SH-SY5Y (cell line): ENCODE results near the gene M6PR.

Experiments used
- GATA2 ChIP-seq: IDR thresholded peaks from 2 replicates; pipeline ENCODE4 v1.6.1; 2011; ENCODE audit warnings: mild to moderate bottlenecking, low read depth, low read length
- GATA3 ChIP-seq: IDR thresholded peaks from 2 replicates; pipeline ENCODE4 v1.6.1; 2011; ENCODE audit warnings: low read depth, mild to moderate bottlenecking, low read length, moderate library complexity

M6PR gene

GRCh38 chr12:8949342-8950220 is at the start of gene M6PR:
M6PR (minus strand) TSS chr12:8949645; CDS start chr12:8946404, 3,241 bp downstream.
- no peak for TF ChIP-seq GATA2
- no peak for TF ChIP-seq GATA3

DNA sequence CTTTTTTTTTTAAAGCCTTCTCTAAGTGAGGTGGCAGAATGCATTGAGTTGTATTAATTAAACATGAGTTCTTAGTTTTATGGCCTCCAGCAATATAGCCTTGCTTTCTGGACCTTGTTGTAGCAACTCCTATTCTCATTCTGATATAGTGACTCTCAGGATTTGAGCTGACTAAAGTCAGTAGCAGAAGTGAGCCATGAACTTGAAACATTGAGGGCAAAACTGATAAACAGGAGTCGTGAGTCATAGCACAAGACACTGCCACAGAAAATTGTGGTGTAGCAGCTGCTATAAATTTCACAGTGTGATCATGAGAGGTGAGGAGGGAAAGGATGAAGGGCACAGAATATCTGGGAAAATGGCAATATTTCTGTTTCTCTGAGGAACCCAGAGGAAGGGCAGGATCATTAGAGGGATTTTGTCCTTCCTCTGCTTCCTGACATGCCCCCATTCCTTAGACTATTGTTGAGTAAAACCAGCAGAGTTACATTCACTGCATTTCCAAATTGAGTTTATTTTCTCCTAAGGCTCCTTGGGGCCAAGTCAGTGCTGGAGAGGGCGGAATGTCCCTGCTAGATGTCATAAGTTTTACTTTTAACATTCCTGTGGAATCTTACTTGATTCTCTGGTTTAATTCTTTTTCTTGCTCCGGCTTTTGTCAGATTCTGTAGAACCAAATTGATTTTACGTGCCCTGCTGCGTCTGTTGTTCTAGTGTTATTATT is 47.4 kb upstream of the M6PR start:
- no peak for TF ChIP-seq GATA2
- no peak for TF ChIP-seq GATA3

- TF ChIP-seq GATA3 (no peak), GATA2 (no peak)
Observed at GRCh38 chr12:8995021-8995775, 45.8 kb upstream of the M6PR start.

DNA sequence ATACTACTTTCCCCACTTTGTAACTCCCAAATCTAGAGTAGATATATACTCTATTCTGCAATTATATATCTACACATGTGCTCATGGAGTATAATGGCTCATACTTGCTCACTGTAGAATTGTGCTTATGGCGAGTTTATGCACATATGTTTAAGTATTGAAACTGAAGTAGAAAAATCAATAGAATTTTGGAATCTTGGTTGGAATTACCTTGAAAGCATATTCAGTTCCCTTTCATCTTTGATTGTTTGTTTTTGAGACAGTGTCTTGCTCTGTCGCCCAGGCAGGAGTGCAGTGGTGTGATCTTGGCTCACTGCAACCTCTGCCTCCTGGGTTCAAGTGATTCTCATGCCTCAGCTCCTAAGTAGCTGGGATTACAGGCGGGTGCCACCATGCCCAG is 44.4 kb upstream of the M6PR start:
- no peak for TF ChIP-seq GATA2
- no peak for TF ChIP-seq GATA3

- TF ChIP-seq GATA3, result no peak
- no peak for TF ChIP-seq GATA2
Observed at GRCh38 chr12:8991371-8992345, 42.2 kb upstream of the M6PR start.

- no peak for TF ChIP-seq GATA2
- no peak for TF ChIP-seq GATA3
Observed at GRCh38 chr12:8989413-8989812, 40.0 kb upstream of the M6PR start, which contains the start of gene KLRG1. KLRG1 (plus strand) TSS chr12:8989546; CDS start chr12:8989636, 90 bp downstream.

GRCh38 chr12:8987685-8988084 is 38.2 kb upstream of the M6PR start:
- TF ChIP-seq GATA2, result no peak

DNA sequence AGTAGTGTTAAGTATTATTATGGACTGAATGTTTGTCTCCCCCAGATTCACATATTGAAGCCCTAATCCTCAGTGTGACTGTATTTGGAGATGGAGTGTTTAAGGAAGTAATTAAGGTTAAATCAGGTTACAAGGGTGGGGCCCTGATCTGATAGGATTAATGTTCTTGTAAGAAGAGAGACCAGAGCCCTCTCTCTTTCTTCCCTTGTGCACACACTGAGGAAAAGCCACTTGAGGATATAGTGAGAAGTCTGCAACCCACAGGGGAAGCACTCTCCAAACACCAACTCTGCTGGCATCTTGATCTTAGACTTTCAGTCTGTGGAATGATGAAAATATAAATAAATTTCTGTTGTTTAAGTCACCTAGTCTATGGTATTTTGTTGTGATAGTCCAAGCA is 37.7 kb upstream of the M6PR start:
- no peak for TF ChIP-seq GATA3
- no peak for TF ChIP-seq GATA2

GRCh38 chr12:8985213-8985754 is 35.8 kb upstream of the M6PR start:
- TF ChIP-seq GATA3 (no peak), GATA2 (no peak)

DNA sequence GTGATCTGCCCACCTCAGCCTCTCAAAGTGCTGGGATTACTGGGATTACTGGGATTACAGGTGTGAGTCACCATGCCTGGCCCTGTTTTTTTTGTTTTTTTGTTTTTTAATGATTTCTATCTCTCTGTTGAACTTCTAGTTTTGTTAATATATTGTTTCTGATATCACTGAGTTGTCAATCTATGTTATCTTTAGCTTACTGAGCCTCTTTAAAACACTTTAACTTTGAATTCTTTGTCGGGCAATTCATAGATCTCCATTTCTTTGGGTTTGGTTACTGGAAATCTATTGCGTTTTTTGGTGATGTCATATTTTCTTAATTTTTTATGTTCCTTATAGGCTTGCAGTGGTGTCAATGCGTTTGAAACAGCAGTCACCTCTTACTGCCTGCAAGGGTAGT is 30.7 kb upstream of the M6PR start:
- TF ChIP-seq GATA2 (no peak), GATA3 (no peak)

DNA sequence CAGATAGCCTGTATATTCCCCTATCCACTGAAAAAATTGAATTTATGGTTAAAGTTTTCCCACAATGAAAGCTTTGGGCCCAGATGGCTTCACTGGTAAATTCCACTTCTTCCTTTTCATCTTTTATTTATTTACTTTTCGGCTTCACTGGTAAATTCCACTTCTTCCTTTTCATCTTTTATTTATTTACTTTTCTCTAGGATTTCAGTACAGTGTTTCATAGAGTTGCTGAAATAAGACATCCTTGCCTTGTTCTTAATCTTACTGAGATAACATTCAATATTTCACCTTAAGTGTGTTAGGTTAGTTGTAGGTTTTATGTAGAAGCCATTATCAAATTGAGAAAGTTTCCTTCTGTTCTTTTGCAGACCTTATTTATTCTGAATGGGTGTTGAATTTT is 21.0 kb upstream of the M6PR start:
- TF ChIP-seq GATA2 (no peak), GATA3 (no peak)

DNA sequence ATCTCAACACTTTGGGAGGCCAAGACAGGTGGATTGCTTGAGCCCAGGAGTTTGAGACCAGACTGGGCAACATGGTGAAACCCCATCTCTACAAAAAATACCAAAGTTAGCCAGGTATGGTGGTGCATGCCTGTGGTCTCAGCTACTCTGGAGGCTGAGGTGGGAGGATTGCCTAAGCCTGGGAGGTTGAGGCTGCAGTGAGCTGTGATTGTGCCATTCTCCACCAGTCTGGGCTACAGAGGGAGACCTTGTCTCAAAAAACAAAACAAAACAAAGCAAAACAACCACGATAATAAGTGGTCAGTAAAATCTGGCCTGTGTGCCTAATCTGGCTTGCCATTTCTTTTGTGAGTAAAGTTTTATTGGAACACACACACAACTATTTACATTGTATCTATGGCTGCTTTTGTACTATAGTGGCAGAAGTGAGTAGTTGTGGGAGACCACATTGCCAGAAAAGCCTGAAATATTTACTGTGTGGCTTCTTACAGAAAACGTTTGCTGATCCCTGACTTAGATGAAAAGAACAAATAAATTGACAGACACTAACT is 20.5 kb upstream of the M6PR start:
- no peak for TF ChIP-seq GATA2
- TF ChIP-seq GATA3, result no peak

DNA sequence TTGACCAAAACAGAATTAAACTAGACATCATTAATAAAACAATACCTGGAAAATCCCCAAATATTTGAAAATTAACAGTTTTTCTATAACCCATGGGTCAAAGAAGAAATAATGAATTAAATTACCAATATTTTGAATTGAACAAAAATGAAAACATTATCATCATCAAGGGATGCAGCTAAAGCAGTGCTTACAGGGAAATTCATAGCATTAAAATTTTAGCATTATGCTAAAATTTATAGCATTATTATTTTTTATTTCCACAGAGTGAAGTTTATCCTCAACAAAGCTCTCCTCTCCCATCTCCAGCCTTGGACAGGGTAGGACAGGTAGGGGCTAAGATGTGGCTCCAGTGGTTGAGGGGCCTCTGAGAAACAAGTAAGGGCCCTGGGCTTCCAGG is 19.3 kb upstream of the M6PR start:
- TF ChIP-seq GATA2 (no peak), GATA3 (no peak)
